Nephron progenitor cell (in vitro differentiated cells): Measurements from ENCODE around the gene NUDT19.
"Not testable (repeated sequence)": the region's sequence is repeated elsewhere in the genome, so short reads cannot be mapped to it uniquely, and the experiment has no call there.

Experiments used
- DNase-seq: peaks from one replicate; pipeline ENCODE4 v3.0.0; 2021
- H3K27ac Mint-ChIP-seq: 2 replicates; pipeline ENCODE4 v1.8.0; 2021; ENCODE audit warnings: mild to moderate bottlenecking, moderate library complexity, mixed read lengths
- H3K27me3 Mint-ChIP-seq: 2 replicates; pipeline ENCODE4 v1.8.0; 2021; ENCODE audit warnings: mild to moderate bottlenecking, low read depth, mixed read lengths; ENCODE audit not compliant: poor library complexity
- H3K36me3 Mint-ChIP-seq: 2 replicates; pipeline ENCODE4 v1.8.0; 2021; ENCODE audit warnings: low read depth, mixed read lengths
- H3K4me1 Mint-ChIP-seq: 2 replicates; pipeline ENCODE4 v1.8.0; 2021; ENCODE audit warnings: mixed read lengths
- H3K4me3 Mint-ChIP-seq: 2 replicates; pipeline ENCODE4 v1.8.0; 2021; ENCODE audit warnings: mild to moderate bottlenecking, moderate library complexity, mixed read lengths
- H3K9me3 Mint-ChIP-seq: 2 replicates; pipeline ENCODE4 v1.8.0; 2021; ENCODE audit warnings: mild to moderate bottlenecking, moderate library complexity, mixed read lengths
- TF ChIP-seq, protein P1 (sequence below): fragments of 200-600 bp; sonication (generic); IDR thresholded peaks from 2 replicates; pipeline ENCODE4 v1.5.0; 2021; ENCODE audit warnings: antibody characterized with exemption

The NUDT19 gene

DNA sequence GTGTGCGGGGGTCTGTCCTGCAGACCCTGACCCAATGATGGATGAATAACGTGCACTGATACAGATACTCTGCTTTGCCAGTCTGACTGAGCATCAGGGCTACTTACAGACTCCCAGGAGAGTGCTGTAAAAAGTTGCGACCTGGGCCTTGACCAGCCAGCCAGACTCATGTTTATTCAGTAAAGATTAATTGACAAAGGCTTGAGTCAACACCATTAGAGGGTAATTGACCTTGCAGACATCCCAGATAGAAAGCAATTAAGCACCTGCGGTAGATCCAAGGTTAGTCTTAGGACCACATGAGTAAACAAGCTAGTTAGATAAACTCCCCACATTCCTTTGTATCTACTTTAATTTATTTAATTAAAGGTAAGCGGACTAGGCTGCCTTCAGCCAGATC is 10.4 kb downstream of the NUDT19 start:
- peaks cover 2% of the 10 kb centered on the region for H3K27me3 Mint-ChIP-seq
- H3K9me3 Mint-ChIP-seq, result peaks cover 76% of the 10 kb centered on the region
- peak overlapping the region; percentile 35 for H3K27ac Mint-ChIP-seq
- no peak overlapping the region for H3K4me3 Mint-ChIP-seq
- H3K36me3 Mint-ChIP-seq, result peaks cover 95% of the 10 kb centered on the region
- TF ChIP-seq, protein P1, sequence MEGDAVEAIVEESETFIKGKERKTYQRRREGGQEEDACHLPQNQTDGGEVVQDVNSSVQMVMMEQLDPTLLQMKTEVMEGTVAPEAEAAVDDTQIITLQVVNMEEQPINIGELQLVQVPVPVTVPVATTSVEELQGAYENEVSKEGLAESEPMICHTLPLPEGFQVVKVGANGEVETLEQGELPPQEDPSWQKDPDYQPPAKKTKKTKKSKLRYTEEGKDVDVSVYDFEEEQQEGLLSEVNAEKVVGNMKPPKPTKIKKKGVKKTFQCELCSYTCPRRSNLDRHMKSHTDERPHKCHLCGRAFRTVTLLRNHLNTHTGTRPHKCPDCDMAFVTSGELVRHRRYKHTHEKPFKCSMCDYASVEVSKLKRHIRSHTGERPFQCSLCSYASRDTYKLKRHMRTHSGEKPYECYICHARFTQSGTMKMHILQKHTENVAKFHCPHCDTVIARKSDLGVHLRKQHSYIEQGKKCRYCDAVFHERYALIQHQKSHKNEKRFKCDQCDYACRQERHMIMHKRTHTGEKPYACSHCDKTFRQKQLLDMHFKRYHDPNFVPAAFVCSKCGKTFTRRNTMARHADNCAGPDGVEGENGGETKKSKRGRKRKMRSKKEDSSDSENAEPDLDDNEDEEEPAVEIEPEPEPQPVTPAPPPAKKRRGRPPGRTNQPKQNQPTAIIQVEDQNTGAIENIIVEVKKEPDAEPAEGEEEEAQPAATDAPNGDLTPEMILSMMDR, result no peak
- peaks cover 20% of the 10 kb centered on the region for H3K4me1 Mint-ChIP-seq
- DNase-seq, result no peak

DNA sequence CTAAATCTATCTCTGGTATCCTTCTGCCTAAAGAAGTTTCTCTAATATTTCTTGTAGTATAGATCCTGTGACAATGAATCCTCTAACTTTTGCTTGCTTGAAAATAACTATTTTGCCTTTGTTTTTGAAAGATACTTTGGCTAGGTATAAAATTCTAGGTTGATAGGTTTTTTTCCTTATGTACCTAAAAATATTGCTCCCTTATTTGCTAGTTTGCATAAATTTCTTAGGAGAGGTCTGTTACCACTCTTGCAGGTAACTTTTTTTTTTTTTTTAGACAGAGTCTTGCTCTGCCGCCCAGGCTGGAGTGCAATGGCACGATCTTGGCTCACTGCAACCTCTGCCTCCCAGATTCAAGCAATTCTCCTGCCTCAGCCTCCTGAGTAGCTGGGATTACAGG is 12.4 kb downstream of the NUDT19 start:
- H3K4me1 Mint-ChIP-seq, result not testable (repeated sequence)

DNA sequence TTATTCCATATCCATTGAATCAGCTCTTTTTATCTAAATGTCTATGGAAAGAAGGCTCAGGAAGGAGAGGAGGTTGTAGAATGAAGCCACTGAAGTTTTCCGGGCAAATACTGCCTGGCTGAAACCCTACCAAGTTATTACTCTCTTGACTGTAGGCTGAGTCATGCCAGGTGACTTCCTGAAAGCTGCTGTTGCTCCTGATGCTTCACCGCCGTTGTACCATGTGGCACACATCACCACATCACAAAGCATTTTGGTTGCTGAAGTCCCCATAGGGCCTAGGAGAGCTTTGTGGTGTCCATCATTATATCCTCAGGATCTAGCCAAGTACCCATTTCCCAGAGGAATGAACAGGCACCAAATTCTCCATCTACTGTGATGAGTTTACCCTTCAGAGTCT is 16.8 kb downstream of the NUDT19 start:
- peaks cover 2% of the 10 kb centered on the region for H3K27me3 Mint-ChIP-seq
- DNase-seq, result no peak
- H3K27ac Mint-ChIP-seq, result peak overlapping the region; percentile 39
- H3K9me3 Mint-ChIP-seq, result peaks cover 33% of the 10 kb centered on the region
- no peaks in the 10 kb centered on the region for H3K4me1 Mint-ChIP-seq
- no peak overlapping the region for H3K4me3 Mint-ChIP-seq
- H3K36me3 Mint-ChIP-seq, result peaks cover 67% of the 10 kb centered on the region
- TF ChIP-seq, protein P1, result no peak

More for the DNA sequence above, 12.4 kb downstream of the NUDT19 start:
- H3K9me3 Mint-ChIP-seq, result peaks cover 61% of the 10 kb centered on the region
- H3K36me3 Mint-ChIP-seq, result peaks cover 85% of the 10 kb centered on the region
- H3K27me3 Mint-ChIP-seq, H3K4me3 Mint-ChIP-seq, H3K27ac Mint-ChIP-seq, DNase-seq: not testable (repeated sequence)

DNA sequence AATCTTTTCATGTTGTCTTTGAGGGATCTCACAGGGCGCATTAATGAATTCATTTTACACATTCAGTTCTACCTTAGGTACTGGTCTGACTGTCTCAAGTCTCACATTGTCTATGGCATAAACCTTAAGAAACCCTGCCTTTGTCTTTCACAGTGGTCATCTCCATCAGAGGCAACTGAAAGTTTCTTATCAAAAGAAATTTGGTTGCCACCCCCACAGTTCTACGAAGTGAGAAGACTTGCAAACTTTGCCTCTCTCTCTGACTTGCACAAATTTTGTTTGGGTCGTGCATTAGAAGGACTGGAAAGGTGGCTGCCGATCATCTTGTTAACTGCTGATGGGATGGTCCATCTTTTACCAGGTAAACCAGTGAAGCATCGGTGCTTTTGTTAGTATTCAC is 17.4 kb downstream of the NUDT19 start:
- H3K4me3 Mint-ChIP-seq, result no peak overlapping the region
- H3K4me1 Mint-ChIP-seq, result no peaks in the 10 kb centered on the region
- no peak for DNase-seq
- H3K36me3 Mint-ChIP-seq, result peaks cover 64% of the 10 kb centered on the region
- H3K27ac Mint-ChIP-seq, result no peak overlapping the region
- TF ChIP-seq, protein P1, result no peak
- H3K9me3 Mint-ChIP-seq, result peaks cover 27% of the 10 kb centered on the region
- H3K27me3 Mint-ChIP-seq, result peaks cover 2% of the 10 kb centered on the region

DNA sequence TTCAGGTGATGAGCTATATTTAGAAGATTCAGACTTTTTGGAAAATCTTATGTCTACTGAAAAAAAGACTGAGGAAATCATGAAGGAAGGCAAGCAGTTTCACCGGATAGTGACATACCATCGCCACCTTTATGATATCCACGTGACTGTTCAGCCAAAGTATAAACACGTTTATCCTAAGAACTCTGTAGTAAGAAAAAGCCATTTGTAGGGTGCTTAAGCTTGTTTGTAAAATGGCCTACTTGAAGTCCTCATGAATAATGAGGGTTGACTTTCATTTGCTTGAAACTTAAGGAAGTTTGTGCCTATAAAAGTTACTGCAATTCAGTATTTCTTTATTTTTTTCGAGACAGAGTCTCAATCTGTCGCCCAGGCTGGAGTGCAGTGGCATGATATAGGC is 20.1 kb downstream of the NUDT19 start:
- Mint-ChIP-seq H3K27ac (no peak overlapping the region), H3K4me3 (no peak overlapping the region), H3K9me3 (peaks cover 8% of the 10 kb centered on the region), H3K27me3 (no peaks in the 10 kb centered on the region), H3K36me3 (peaks cover 49% of the 10 kb centered on the region), H3K4me1 (no peaks in the 10 kb centered on the region)
- TF ChIP-seq, protein P1, result no peak
- no peak for DNase-seq

DNA sequence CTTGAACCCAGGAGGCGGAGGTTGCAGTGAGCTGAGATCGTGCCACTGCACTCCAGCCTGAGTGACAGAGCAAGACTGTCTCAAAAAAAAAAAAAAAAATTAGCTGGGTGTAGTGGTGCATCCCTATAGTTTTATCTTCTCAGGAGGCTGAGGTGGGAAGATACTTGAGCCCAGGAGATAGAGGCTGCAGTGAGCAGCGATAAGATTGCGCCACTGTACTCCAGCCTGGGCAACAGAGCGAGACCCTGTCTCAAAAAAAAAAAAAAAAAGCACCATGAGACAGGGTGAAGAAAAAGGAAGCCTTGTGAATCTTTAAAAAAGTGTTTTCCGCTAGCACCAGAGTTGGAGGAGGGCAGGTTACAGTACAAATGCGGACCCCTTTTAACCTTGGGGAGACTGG is 24.6 kb downstream of the NUDT19 start:
- not testable (repeated sequence) for H3K27ac Mint-ChIP-seq, H3K4me1 Mint-ChIP-seq, H3K4me3 Mint-ChIP-seq, DNase-seq, H3K27me3 Mint-ChIP-seq, H3K9me3 Mint-ChIP-seq
- H3K36me3 Mint-ChIP-seq, result peaks cover 24% of the 10 kb centered on the region

DNA sequence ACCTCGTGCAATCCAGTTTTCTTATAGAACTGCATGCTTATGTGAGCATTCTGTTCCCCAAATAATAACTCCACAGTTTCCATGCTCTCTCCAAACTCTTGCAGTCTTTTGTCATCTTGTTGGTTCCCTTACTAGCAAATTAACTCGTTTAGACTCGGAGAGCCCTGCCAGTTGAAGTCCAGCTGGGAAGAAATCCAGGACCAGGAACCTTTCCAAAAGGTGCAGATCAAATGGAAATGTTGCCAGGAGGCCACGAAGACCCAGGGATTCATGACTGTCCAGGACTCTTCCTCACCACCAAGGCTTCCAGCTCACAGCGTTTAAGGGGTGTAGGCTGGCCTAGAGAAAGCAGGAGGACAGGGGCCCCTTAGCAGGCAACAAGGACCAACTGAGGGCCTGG is 25.9 kb downstream of the NUDT19 start:
- H3K27me3 Mint-ChIP-seq, result no peaks in the 10 kb centered on the region
- no peak for DNase-seq
- H3K27ac Mint-ChIP-seq, result peak overlapping the region; percentile 92
- peaks cover 21% of the 10 kb centered on the region for H3K36me3 Mint-ChIP-seq
- TF ChIP-seq, protein P1, result no peak
- no peak overlapping the region for H3K4me3 Mint-ChIP-seq
- no peaks in the 10 kb centered on the region for H3K4me1 Mint-ChIP-seq
- peaks cover 7% of the 10 kb centered on the region for H3K9me3 Mint-ChIP-seq
